Neural cell (in vitro differentiated cells): ENCODE data around the gene STAT5B. TPM values are rescaled to one million over a fixed set of nuclear protein-coding genes. Genes with fewer than 3 reads are reported as not detected.

Experiments
- H2AFZ ChIP-seq: fragments of 200-600, 300-800 bp; sonication (generic), shearing (Covaris generic); 2 replicates; pipeline ENCODE4 v1.6.0; 2014; ENCODE audit warnings: low read depth, mild to moderate bottlenecking, antibody characterized with exemption, low read length, moderate library complexity
- H3F3A ChIP-seq: fragments of 200-600 bp; shearing (Covaris generic); 2 replicates; pipeline ENCODE4 v1.6.1; 2016; ENCODE audit warnings: mild to moderate bottlenecking, moderate library complexity, mixed read lengths, antibody characterized with exemption, low read length; ENCODE audit not compliant: insufficient read depth, poor library complexity, severe bottlenecking
- H3K27ac ChIP-seq: fragments of 200-600, 300-800 bp; sonication (generic), shearing (Covaris generic); 2 replicates; pipeline ENCODE4 v1.5.1; 2014; ENCODE audit warnings: mild to moderate bottlenecking, low read length, moderate library complexity
- H3K27me3 ChIP-seq: fragments of 300-800, 200-600 bp; sonication (generic), shearing (Covaris generic); 2 replicates; pipeline ENCODE4 v1.6.0; 2014; ENCODE audit warnings: mild to moderate bottlenecking, low read depth, low read length, moderate library complexity; ENCODE audit not compliant: insufficient read depth
- H3K36me3 ChIP-seq: fragments of 300-800, 200-600 bp; sonication (generic), shearing (Covaris generic); 2 replicates; pipeline ENCODE4 v1.5.1; 2014; ENCODE audit warnings: mild to moderate bottlenecking, antibody characterized with exemption, low read length, moderate library complexity; ENCODE audit not compliant: insufficient read depth
- H3K4me2 ChIP-seq: fragments of 300-800, 200-600 bp; sonication (generic), shearing (Covaris generic); 2 replicates; pipeline ENCODE4 v1.6.0; 2014; ENCODE audit warnings: mild to moderate bottlenecking, low read length
- H3K4me3 ChIP-seq: fragments of 300-800, 200-600 bp; sonication (generic), shearing (Covaris generic); 2 replicates; pipeline ENCODE4 v1.5.1; 2014; ENCODE audit warnings: mild to moderate bottlenecking, low read length, moderate library complexity
- H3K79me2 ChIP-seq: fragments of 200-600 bp; shearing (Covaris generic); replicated peaks from 2 replicates; pipeline ENCODE4 v1.6.0; 2014; ENCODE audit warnings: mild to moderate bottlenecking, low read length, moderate library complexity; ENCODE audit not compliant: insufficient read depth
- H3K9ac ChIP-seq: fragments of 300-800, 200-600 bp; sonication (generic), shearing (Covaris generic); 2 replicates; pipeline ENCODE4 v1.6.1; 2016; ENCODE audit warnings: mild to moderate bottlenecking, low read length, mixed read lengths
- H3K9me2 ChIP-seq: fragments of 200-600 bp; shearing (Covaris generic); 2 replicates; pipeline ENCODE4 v1.6.1; 2016; ENCODE audit warnings: mild to moderate bottlenecking, low read length, mixed read lengths; ENCODE audit not compliant: insufficient read depth
- H3K9me3 ChIP-seq: fragments of 200-600, 300-800 bp; sonication (generic), shearing (Covaris generic); 2 replicates; pipeline ENCODE4 v1.6.1; 2016; ENCODE audit warnings: mild to moderate bottlenecking, mixed run types, low read length, moderate library complexity, mixed read lengths
- H4K20me1 ChIP-seq: fragments of 200-600 bp; shearing (Covaris generic); 2 replicates; pipeline ENCODE4 v1.6.1; 2016; ENCODE audit warnings: mild to moderate bottlenecking, mixed run types; ENCODE audit not compliant: insufficient read depth
- CTCF ChIP-seq: fragments of 450-650 bp; IDR thresholded peaks from 2 replicates; pipeline ENCODE4 v1.5.1; 2014; ENCODE audit warnings: antibody characterized with exemption, mild to moderate bottlenecking, moderate library complexity; ENCODE audit not compliant: poor library complexity, severe bottlenecking
- EP300 ChIP-seq: fragments of 450-650 bp; conservative IDR thresholded peaks from 2 replicates; pipeline ENCODE4 v1.6.1; 2014; ENCODE audit warnings: antibody characterized with exemption, mild to moderate bottlenecking, moderate library complexity; ENCODE audit not compliant: poor library complexity, severe bottlenecking
- EZH2 ChIP-seq: fragments of 200-600, 300-800 bp; shearing (Covaris generic), sonication (generic); IDR thresholded peaks from 2 replicates; pipeline ENCODE4 v1.6.1; 2014; ENCODE audit warnings: antibody characterized with exemption, low read length, borderline replicate concordance, mild to moderate bottlenecking; ENCODE audit not compliant: insufficient read depth, poor library complexity, severe bottlenecking
- MXI1 ChIP-seq: fragments of 450-650 bp; conservative IDR thresholded peaks from 2 replicates; pipeline ENCODE4 v1.6.1; 2014; ENCODE audit warnings: antibody characterized with exemption, mild to moderate bottlenecking; ENCODE audit not compliant: poor library complexity, severe bottlenecking
- POLR2AphosphoS5 ChIP-seq: IDR thresholded peaks from 2 replicates; pipeline ENCODE4 v1.6.1; 2012
- RAD21 ChIP-seq: fragments of 450-650 bp; conservative IDR thresholded peaks from 2 replicates; pipeline ENCODE4 v1.6.1; 2014; ENCODE audit warnings: antibody characterized with exemption, mild to moderate bottlenecking, moderate library complexity
- REST ChIP-seq: IDR thresholded peaks from 2 replicates; pipeline ENCODE4 v1.6.1; 2012; ENCODE audit warnings: borderline replicate concordance
- SMC3 ChIP-seq: fragments of 450-650 bp; conservative IDR thresholded peaks from 2 replicates; pipeline ENCODE4 v1.6.1; 2014; ENCODE audit warnings: antibody characterized with exemption, mild to moderate bottlenecking, moderate library complexity; ENCODE audit not compliant: poor library complexity
- TAF1 ChIP-seq: IDR thresholded peaks from 2 replicates; pipeline ENCODE4 v1.6.1; 2012; ENCODE audit warnings: low read depth
- polyA plus RNA-seq: library from polyadenylated mRNA; depleted of rRNA; stranded (reverse); fragments of >200 nt; gene quantifications from 2 replicates; pipeline ENCODE4 v1.2.3, GENCODE V29; 2014

The STAT5B gene
- polyA plus RNA-seq, 1 donor from 2014 or later = 47.4 TPM

- Histone ChIP-seq H3K9me2 (no peaks in the 10 kb centered on the region), H4K20me1 (no peaks in the 10 kb centered on the region), H3K27ac (no peak overlapping the region), H2AFZ (no peak overlapping the region), H3K36me3 (no peaks in the 10 kb centered on the region), H3F3A (no peaks in the 10 kb centered on the region), H3K4me2 (no peak overlapping the region), H3K9me3 (no peaks in the 10 kb centered on the region), H3K4me3 (no peak overlapping the region), H3K9ac (no peak overlapping the region), H3K79me2 (no peaks in the 10 kb centered on the region), H3K27me3 (peaks cover 11% of the 10 kb centered on the region)
- no peak for TF ChIP-seq REST
- TF ChIP-seq TAF1 = no peak
- no peak for TF ChIP-seq CTCF
- no peak for TF ChIP-seq EP300
- TF ChIP-seq EZH2 = no peak
- TF ChIP-seq RAD21 = no peak
- TF ChIP-seq POLR2AphosphoS5 = no peak
- no peak for TF ChIP-seq MXI1
- TF ChIP-seq SMC3 = no peak
Measured at GRCh38 chr17:42174126-42174783, 101.9 kb downstream of the STAT5B start.

- no peaks in the 10 kb centered on the region for H3K9me3 ChIP-seq
- no peak overlapping the region for H3K4me3 ChIP-seq
- H3K27ac ChIP-seq = no peak overlapping the region
- no peak overlapping the region for H3K9ac ChIP-seq
- TF ChIP-seq TAF1 (no peak), CTCF (no peak), MXI1 (no peak), EZH2 (no peak), SMC3 (no peak), REST (no peak), RAD21 (no peak), POLR2AphosphoS5 (no peak), EP300 (no peak)
- no peaks in the 10 kb centered on the region for H3K79me2 ChIP-seq
- no peaks in the 10 kb centered on the region for H4K20me1 ChIP-seq
- no peak overlapping the region for H3K4me2 ChIP-seq
- H3F3A ChIP-seq = no peaks in the 10 kb centered on the region
- H2AFZ ChIP-seq = no peak overlapping the region
- no peaks in the 10 kb centered on the region for H3K27me3 ChIP-seq
- no peaks in the 10 kb centered on the region for H3K36me3 ChIP-seq
- no peaks in the 10 kb centered on the region for H3K9me2 ChIP-seq
Measured at GRCh38 chr17:42171831-42172230, 104.4 kb downstream of the STAT5B start.
